ENCODE measurements around the gene MED13. TPM values are rescaled to one million over a fixed set of nuclear protein-coding genes. Genes with fewer than 3 reads are reported as not detected.

Gene MED13
- total and polyA plus RNA-seq, 2 donors = 12.0 to 32.0 TPM

DNA sequence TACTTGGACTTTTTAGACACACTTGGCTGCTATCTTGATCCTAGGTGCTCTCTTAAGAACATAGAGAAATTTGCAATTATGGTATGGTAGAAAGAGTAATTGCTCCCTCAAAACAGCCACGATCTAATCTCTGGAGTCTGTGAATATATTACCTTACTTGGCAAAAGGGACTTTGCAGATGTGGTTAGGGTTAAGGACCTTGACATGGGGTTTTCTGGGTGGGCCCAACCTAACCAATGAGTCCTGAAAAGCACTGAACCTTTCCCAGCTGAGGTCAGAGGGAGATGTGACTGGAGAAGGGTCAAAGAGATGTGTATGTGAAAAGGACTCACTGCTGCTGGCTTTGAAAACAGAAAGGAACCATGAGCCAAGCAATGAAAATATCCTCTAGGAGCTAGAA lies 26.7 kb upstream of the MED13 start:
- Histone ChIP-seq H3K27ac (ENCODE audit: low read depth in 1 of 2, low read length in 1 of 2) (no peak overlapping the region), H3K36me3 (ENCODE audit: control insufficient read depth in 2 of 2, insufficient read depth in 2 of 2, low read length in 1 of 2) (no peaks in the 10 kb centered on the region), H3K9me3 (ENCODE audit: control insufficient read depth in 2 of 2, insufficient read depth in 1 of 2, low read length in 1 of 2) (no peaks in the 10 kb centered on the region), H3K4me1 (ENCODE audit: control insufficient read depth in 2 of 2, insufficient read depth in 2 of 2, low read length in 2 of 2) (no peaks in the 10 kb centered on the region), H3K27me3 (ENCODE audit: control insufficient read depth in 2 of 2, insufficient read depth in 1 of 2, low read length in 1 of 2) (no peaks in the 10 kb centered on the region), H3K4me3 (ENCODE audit: low read length in 2 of 2) (no peak overlapping the region)
- 91% methylated on average over 1 of the region's 1 CpG for WGBS
- DNase-seq (ENCODE audit: low read depth in 6 of 9, low spot score in 9 of 9) = no peak

GRCh38 chr17:62090868-62091267 lies 25.8 kb upstream of the MED13 start:
- Histone ChIP-seq H3K36me3 (ENCODE audit: control insufficient read depth in 2 of 2, insufficient read depth in 2 of 2, low read length in 1 of 2) (no peaks in the 10 kb centered on the region), H3K27ac (ENCODE audit: low read depth in 1 of 2, low read length in 1 of 2) (no peak overlapping the region), H3K4me1 (ENCODE audit: control insufficient read depth in 2 of 2, insufficient read depth in 2 of 2, low read length in 2 of 2) (no peaks in the 10 kb centered on the region), H3K9me3 (ENCODE audit: control insufficient read depth in 2 of 2, insufficient read depth in 1 of 2, low read length in 1 of 2) (no peaks in the 10 kb centered on the region), H3K27me3 (ENCODE audit: control insufficient read depth in 2 of 2, insufficient read depth in 1 of 2, low read length in 1 of 2) (no peaks in the 10 kb centered on the region), H3K4me3 (ENCODE audit: low read length in 2 of 2) (no peak overlapping the region)
- 93% methylated on average over 9 of the region's 9 CpGs for WGBS
- DNase-seq (ENCODE audit: low read depth in 6 of 9, low spot score in 9 of 9) = no peak

- 97% methylated on average over 7 of the region's 7 CpGs for WGBS
- no peaks in the 10 kb centered on the region for H3K9me3 ChIP-seq (ENCODE audit: control insufficient read depth in 2 of 2, insufficient read depth in 1 of 2, low read length in 1 of 2)
- H3K4me1 ChIP-seq (ENCODE audit: control insufficient read depth in 2 of 2, insufficient read depth in 2 of 2, low read length in 2 of 2) = peaks cover 0 to 6% of the 10 kb centered on the region in 2 donors
- no peak for DNase-seq (ENCODE audit: low read depth in 6 of 9, low spot score in 9 of 9)
- H3K27ac ChIP-seq (ENCODE audit: low read depth in 1 of 2, low read length in 1 of 2) = no peak overlapping the region
- no peaks in the 10 kb centered on the region for H3K27me3 ChIP-seq (ENCODE audit: control insufficient read depth in 2 of 2, insufficient read depth in 1 of 2, low read length in 1 of 2)
- H3K36me3 ChIP-seq (ENCODE audit: control insufficient read depth in 2 of 2, insufficient read depth in 2 of 2, low read length in 1 of 2) = no peaks in the 10 kb centered on the region
- no peak overlapping the region for H3K4me3 ChIP-seq (ENCODE audit: low read length in 2 of 2)
These were observed 25.1 kb upstream of the MED13 start for GRCh38 chr17:62090021-62090824.

GRCh38 chr17:62089334-62089733 lies 24.3 kb upstream of the MED13 start:
- no peaks in the 10 kb centered on the region for H3K9me3 ChIP-seq (ENCODE audit: control insufficient read depth in 2 of 2, insufficient read depth in 1 of 2, low read length in 1 of 2)
- no peak overlapping the region for H3K4me3 ChIP-seq (ENCODE audit: low read length in 2 of 2)
- H3K27me3 ChIP-seq (ENCODE audit: control insufficient read depth in 2 of 2, insufficient read depth in 1 of 2, low read length in 1 of 2) = no peaks in the 10 kb centered on the region
- no peak overlapping the region for H3K27ac ChIP-seq (ENCODE audit: low read depth in 1 of 2, low read length in 1 of 2)
- 97% methylated on average over 3 of the region's 3 CpGs for WGBS
- H3K4me1 ChIP-seq (ENCODE audit: control insufficient read depth in 2 of 2, insufficient read depth in 2 of 2, low read length in 2 of 2) = peaks cover 0 to 8% of the 10 kb centered on the region in 2 donors
- no peak for DNase-seq (ENCODE audit: low read depth in 6 of 9, low spot score in 9 of 9)
- no peaks in the 10 kb centered on the region for H3K36me3 ChIP-seq (ENCODE audit: control insufficient read depth in 2 of 2, insufficient read depth in 2 of 2, low read length in 1 of 2)

DNA sequence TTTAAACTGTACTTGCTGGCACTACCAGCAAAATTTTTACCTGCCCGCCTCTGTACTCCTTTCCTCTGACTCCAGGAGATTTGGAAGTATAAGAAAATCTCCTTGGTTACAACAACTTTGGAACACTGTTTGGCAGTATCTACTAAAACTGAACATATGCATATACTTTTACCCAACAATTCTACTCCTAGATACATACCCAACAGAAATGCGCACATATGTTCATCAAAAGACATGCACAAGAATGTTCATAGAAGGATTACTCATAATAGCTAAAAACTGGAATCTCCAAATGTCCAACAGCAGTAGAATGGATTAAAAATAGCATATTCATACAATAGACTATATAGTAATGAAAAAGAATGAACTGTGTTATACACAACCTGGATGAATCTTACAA lies 21.7 kb upstream of the MED13 start:
- peaks cover 0 to 8% of the 10 kb centered on the region in 2 donors for H3K4me1 ChIP-seq (ENCODE audit: control insufficient read depth in 2 of 2, insufficient read depth in 2 of 2, low read length in 2 of 2)
- WGBS = 99% methylated on average over 2 of the region's 2 CpGs
- H3K9me3 ChIP-seq (ENCODE audit: control insufficient read depth in 2 of 2, insufficient read depth in 1 of 2, low read length in 1 of 2) = no peaks in the 10 kb centered on the region
- no peak overlapping the region for H3K27ac ChIP-seq (ENCODE audit: low read depth in 1 of 2, low read length in 1 of 2)
- no peaks in the 10 kb centered on the region for H3K27me3 ChIP-seq (ENCODE audit: control insufficient read depth in 2 of 2, insufficient read depth in 1 of 2, low read length in 1 of 2)
- no peak overlapping the region for H3K4me3 ChIP-seq (ENCODE audit: low read length in 2 of 2)
- H3K36me3 ChIP-seq (ENCODE audit: control insufficient read depth in 2 of 2, insufficient read depth in 2 of 2, low read length in 1 of 2) = no peaks in the 10 kb centered on the region
- no peak for DNase-seq (ENCODE audit: low read depth in 6 of 9, low spot score in 9 of 9)

DNA sequence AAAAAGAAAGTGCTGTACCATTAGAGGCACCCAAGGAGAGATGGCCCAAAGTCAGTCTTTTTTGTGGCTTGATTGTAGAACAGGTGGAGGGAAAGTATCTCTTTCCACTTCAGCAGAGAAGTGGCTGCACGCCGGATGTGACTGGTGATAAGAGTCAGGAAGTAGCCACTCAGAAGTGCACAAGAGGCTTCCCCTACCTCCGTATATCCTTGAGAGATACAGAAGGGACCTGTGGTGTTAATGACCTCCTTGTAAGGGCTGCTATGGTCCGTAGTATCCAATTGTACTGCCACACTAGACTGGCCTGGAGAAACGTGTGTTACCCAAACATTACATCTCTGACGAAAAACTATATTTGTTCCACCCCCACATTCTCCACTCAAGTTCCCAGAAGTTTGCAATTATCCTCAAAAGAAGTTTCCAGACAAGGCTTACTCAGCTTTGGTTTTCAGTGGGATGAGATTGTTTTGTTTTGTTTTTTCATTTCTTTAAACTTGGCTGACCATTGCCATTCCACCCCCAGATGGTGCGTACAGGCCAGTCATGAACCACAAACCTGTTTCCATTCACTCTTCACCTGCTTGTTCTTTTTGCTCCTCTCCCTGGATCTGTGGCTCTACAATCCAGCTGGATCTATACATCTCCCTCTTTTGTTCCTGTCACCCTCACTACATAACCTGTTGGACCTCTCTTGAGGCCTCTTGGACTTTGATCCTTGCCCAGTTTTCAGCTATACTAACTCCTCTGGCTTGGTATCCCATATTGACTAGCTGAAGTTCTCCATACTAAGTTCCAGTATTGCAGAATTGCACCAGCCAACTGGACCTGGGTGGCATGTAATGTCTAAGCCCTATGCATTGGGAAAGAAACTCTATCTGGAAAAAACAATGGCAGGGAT lies 20.7 kb upstream of the MED13 start:
- Histone ChIP-seq H3K36me3 (ENCODE audit: control insufficient read depth in 2 of 2, insufficient read depth in 2 of 2, low read length in 1 of 2) (no peaks in the 10 kb centered on the region), H3K27me3 (ENCODE audit: control insufficient read depth in 2 of 2, insufficient read depth in 1 of 2, low read length in 1 of 2) (no peaks in the 10 kb centered on the region), H3K4me3 (ENCODE audit: low read length in 2 of 2) (no peak overlapping the region), H3K9me3 (ENCODE audit: control insufficient read depth in 2 of 2, insufficient read depth in 1 of 2, low read length in 1 of 2) (no peaks in the 10 kb centered on the region), H3K27ac (ENCODE audit: low read depth in 1 of 2, low read length in 1 of 2) (no peak overlapping the region), H3K4me1 (ENCODE audit: control insufficient read depth in 2 of 2, insufficient read depth in 2 of 2, low read length in 2 of 2) (peaks cover 0 to 8% of the 10 kb centered on the region in 2 donors)
- WGBS = 58% methylated on average over 7 of the region's 7 CpGs
- DNase-seq (ENCODE audit: low read depth in 6 of 9, low spot score in 9 of 9) = peak in 1 of 9 donors; percentile 42

DNA sequence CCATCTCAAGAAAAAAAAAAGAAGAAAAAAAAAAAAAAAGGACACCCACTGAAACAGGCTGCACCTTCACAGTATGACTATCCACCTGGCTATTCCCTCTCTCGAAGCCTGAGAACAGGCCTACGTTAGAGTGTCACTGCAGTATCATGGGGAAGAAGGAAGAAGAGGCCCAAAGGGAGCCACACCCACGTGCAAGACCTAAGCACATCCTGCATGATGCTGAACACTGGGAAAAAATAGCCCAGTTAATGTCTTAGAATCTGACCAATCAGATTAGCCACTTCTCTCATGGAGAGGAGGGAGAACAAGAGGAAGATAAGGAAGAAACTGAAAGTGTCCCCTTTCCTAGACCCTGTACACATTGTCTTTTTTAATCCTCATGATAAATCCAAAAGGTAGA lies 19.5 kb upstream of the MED13 start:
- peaks cover 0 to 8% of the 10 kb centered on the region in 2 donors for H3K4me1 ChIP-seq (ENCODE audit: control insufficient read depth in 2 of 2, insufficient read depth in 2 of 2, low read length in 2 of 2)
- H3K4me3 ChIP-seq (ENCODE audit: low read length in 2 of 2) = no peak overlapping the region
- no peak overlapping the region for H3K27ac ChIP-seq (ENCODE audit: low read depth in 1 of 2, low read length in 1 of 2)
- no peak for DNase-seq (ENCODE audit: low read depth in 6 of 9, low spot score in 9 of 9)
- H3K27me3 ChIP-seq (ENCODE audit: control insufficient read depth in 2 of 2, insufficient read depth in 1 of 2, low read length in 1 of 2) = no peaks in the 10 kb centered on the region
- no peaks in the 10 kb centered on the region for H3K36me3 ChIP-seq (ENCODE audit: control insufficient read depth in 2 of 2, insufficient read depth in 2 of 2, low read length in 1 of 2)
- no peaks in the 10 kb centered on the region for H3K9me3 ChIP-seq (ENCODE audit: control insufficient read depth in 2 of 2, insufficient read depth in 1 of 2, low read length in 1 of 2)
- 91% methylated on average over 3 of the region's 3 CpGs for WGBS

GRCh38 chr17:62083651-62084050 lies 18.6 kb upstream of the MED13 start:
- H3K36me3 ChIP-seq (ENCODE audit: control insufficient read depth in 2 of 2, insufficient read depth in 2 of 2, low read length in 1 of 2) = no peaks in the 10 kb centered on the region
- H3K27ac ChIP-seq (ENCODE audit: low read depth in 1 of 2, low read length in 1 of 2) = no peak overlapping the region
- H3K27me3 ChIP-seq (ENCODE audit: control insufficient read depth in 2 of 2, insufficient read depth in 1 of 2, low read length in 1 of 2) = no peaks in the 10 kb centered on the region
- no peaks in the 10 kb centered on the region for H3K9me3 ChIP-seq (ENCODE audit: control insufficient read depth in 2 of 2, insufficient read depth in 1 of 2, low read length in 1 of 2)
- whole genome bisulfite sequencing = 98% methylated on average over 3 of the region's 3 CpGs
- H3K4me1 ChIP-seq (ENCODE audit: control insufficient read depth in 2 of 2, insufficient read depth in 2 of 2, low read length in 2 of 2) = peaks cover 0 to 8% of the 10 kb centered on the region in 2 donors
- H3K4me3 ChIP-seq (ENCODE audit: low read length in 2 of 2) = no peak overlapping the region
- DNase-seq (ENCODE audit: low read depth in 6 of 9, low spot score in 9 of 9) = no peak

- Histone ChIP-seq H3K4me3 (ENCODE audit: low read length in 2 of 2) (no peak overlapping the region), H3K9me3 (ENCODE audit: control insufficient read depth in 2 of 2, insufficient read depth in 1 of 2, low read length in 1 of 2) (no peaks in the 10 kb centered on the region), H3K4me1 (ENCODE audit: control insufficient read depth in 2 of 2, insufficient read depth in 2 of 2, low read length in 2 of 2) (peaks cover 0 to 6% of the 10 kb centered on the region in 2 donors), H3K36me3 (ENCODE audit: control insufficient read depth in 2 of 2, insufficient read depth in 2 of 2, low read length in 1 of 2) (no peaks in the 10 kb centered on the region), H3K27me3 (ENCODE audit: control insufficient read depth in 2 of 2, insufficient read depth in 1 of 2, low read length in 1 of 2) (no peaks in the 10 kb centered on the region), H3K27ac (ENCODE audit: low read depth in 1 of 2, low read length in 1 of 2) (no peak overlapping the region)
- DNase-seq (ENCODE audit: low read depth in 6 of 9, low spot score in 9 of 9) = no peak
- 97% methylated on average over 4 of the region's 4 CpGs for WGBS
These were observed 15.6 kb upstream of the MED13 start for GRCh38 chr17:62080647-62081046.

All from thymus (tissue), 11 donors.